Esophagus muscularis mucosa (tissue), 4 donors: Measurements from ENCODE around the gene SLC25A1.

Experiments used
- CTCF ChIP-seq, 3 experiments: fragments of 200-600 bp in 2 of 3; fragments of 450-650 bp in 1 of 3; sonication (generic) in 2 of 3; IDR thresholded peaks; one replicate each; pipeline ENCODE4 v1.5.1; 2017 to 2019; ENCODE audit warnings: antibody characterized with exemption in 3 of 3, mild to moderate bottlenecking in 2 of 3, moderate library complexity in 1 of 3
- EP300 ChIP-seq: sonication (generic); formaldehyde crosslinking; IDR thresholded peaks from one replicate; pipeline ENCODE4 v1.6.1; 2017; ENCODE audit warnings: antibody characterized with exemption
- POLR2A ChIP-seq: fragments of 450-650 bp; IDR thresholded peaks from one replicate; pipeline ENCODE4 v1.6.1; 2017; ENCODE audit warnings: antibody characterized with exemption, moderate library complexity, mild to moderate bottlenecking, low read depth
- POLR2AphosphoS5 ChIP-seq, 2 donors: sonication (generic); formaldehyde crosslinking; IDR thresholded peaks; one replicate each; pipeline ENCODE4 v1.6.1; 2017; ENCODE audit warnings: antibody characterized with exemption in 2 of 2

DNA sequence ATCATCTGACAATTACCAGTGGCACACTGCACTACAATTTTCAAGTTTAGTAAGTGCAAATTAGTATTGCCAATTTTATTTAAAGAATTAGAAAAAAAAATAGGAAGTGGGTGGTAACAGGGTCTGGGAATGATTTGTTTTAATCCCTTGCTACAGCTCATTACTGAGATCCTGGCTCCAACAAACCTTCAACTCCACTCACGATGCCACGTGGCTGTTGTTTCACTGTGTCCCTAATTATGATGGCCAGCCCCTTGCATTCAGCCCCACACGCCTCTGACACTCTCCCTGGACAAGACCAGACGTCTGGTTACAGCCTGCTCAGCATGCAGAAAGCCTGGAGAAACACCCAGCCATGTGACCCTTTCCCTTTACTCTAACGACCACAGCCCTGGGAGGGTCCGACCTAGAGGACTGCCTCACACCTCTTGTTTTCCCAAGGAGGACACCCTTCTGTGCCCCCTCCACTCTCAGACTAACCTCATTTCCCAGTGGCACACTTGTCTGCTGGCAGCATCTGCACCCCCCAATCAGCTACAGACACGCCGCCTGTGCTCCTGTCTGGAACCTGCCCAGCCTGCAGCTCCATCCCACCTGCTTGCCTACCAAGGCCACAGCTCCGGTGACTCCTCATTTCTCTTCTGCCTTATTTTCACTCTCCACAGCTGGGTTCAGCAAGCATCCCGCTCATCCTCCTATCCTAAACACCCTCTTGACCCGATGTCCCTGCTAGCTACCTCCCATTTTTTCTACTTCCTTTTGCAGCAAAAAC, 18.5 kb upstream of the SLC25A1 start:
- TF ChIP-seq CTCF (IDR thresholded peaks at IDR 0.05): no peak
- no peak for TF ChIP-seq POLR2AphosphoS5 (IDR thresholded peaks at IDR 0.05)
- TF ChIP-seq EP300: no peak
- TF ChIP-seq POLR2A: no peak
